Measurements from ENCODE around the gene CIT. TPM values are rescaled to one million over a fixed set of nuclear protein-coding genes. Genes with fewer than 3 reads are reported as not detected.

CIT gene
- total RNA-seq, 1 donor from 2014 or later: 6.8 TPM

- H3K9ac ChIP-seq (ENCODE audit: low read depth in 1 of 3, low read length in 3 of 3): no peak overlapping the region
- no peak overlapping the region for H3K27ac ChIP-seq (ENCODE audit: low read depth, low read length)
- no peaks in the 10 kb centered on the region for H3K36me3 ChIP-seq (ENCODE audit: control insufficient read depth in 3 of 3, insufficient read depth in 3 of 3, low read length in 3 of 3)
- no peaks in the 10 kb centered on the region for H3K9me3 ChIP-seq (ENCODE audit: control insufficient read depth in 3 of 3, low read length in 3 of 3)
- no peak overlapping the region for H3K4me3 ChIP-seq (ENCODE audit: low read length in 3 of 3)
- no peaks in the 10 kb centered on the region for H3K4me1 ChIP-seq (ENCODE audit: control insufficient read depth in 3 of 3, insufficient read depth in 3 of 3, low read length in 3 of 3)
- H3K27me3 ChIP-seq (ENCODE audit: control insufficient read depth in 3 of 3, insufficient read depth in 3 of 3, low read length in 3 of 3): no peaks in the 10 kb centered on the region
Measured at GRCh38 chr12:119758234-119758633, 118.9 kb downstream of the CIT start.

DNA sequence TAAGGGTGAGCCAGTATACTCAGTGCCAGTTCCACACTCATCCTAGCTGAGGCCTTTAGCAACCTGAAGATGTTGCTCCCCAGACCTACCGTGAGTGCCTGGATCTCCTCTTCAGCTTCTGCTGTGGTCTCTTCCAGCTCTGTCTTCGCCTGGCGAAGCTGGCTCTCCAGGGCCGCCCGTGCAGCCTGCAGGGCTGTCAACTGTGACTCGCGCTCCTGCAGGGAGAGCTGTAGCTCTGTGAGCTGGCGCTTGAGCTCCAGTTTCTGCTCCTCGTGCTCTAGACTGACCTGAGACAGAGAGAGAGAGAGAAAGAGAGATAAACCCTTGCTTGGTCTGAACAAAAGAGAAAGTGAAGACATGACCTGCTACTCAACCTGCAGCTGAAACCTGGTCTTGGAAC is 125.2 kb downstream of the CIT start:
- Histone ChIP-seq H3K4me3 (ENCODE audit: low read length in 3 of 3) (no peak overlapping the region), H3K9ac (ENCODE audit: low read depth in 1 of 3, low read length in 3 of 3) (no peak overlapping the region), H3K9me3 (ENCODE audit: control insufficient read depth in 3 of 3, low read length in 3 of 3) (no peaks in the 10 kb centered on the region), H3K4me1 (ENCODE audit: control insufficient read depth in 3 of 3, insufficient read depth in 3 of 3, low read length in 3 of 3) (no peaks in the 10 kb centered on the region), H3K27me3 (ENCODE audit: control insufficient read depth in 3 of 3, insufficient read depth in 3 of 3, low read length in 3 of 3) (no peaks in the 10 kb centered on the region), H3K36me3 (ENCODE audit: control insufficient read depth in 3 of 3, insufficient read depth in 3 of 3, low read length in 3 of 3) (no peaks in the 10 kb centered on the region), H3K27ac (ENCODE audit: low read depth, low read length) (no peak overlapping the region)

- Histone ChIP-seq H3K27ac (ENCODE audit: low read depth, low read length) (no peak overlapping the region), H3K4me3 (ENCODE audit: low read length in 3 of 3) (no peak overlapping the region), H3K27me3 (ENCODE audit: control insufficient read depth in 3 of 3, insufficient read depth in 3 of 3, low read length in 3 of 3) (no peaks in the 10 kb centered on the region), H3K36me3 (ENCODE audit: control insufficient read depth in 3 of 3, insufficient read depth in 3 of 3, low read length in 3 of 3) (no peaks in the 10 kb centered on the region), H3K4me1 (ENCODE audit: control insufficient read depth in 3 of 3, insufficient read depth in 3 of 3, low read length in 3 of 3) (no peaks in the 10 kb centered on the region), H3K9me3 (ENCODE audit: control insufficient read depth in 3 of 3, low read length in 3 of 3) (peaks cover 0 to 5% (median 0%) of the 10 kb centered on the region in 3 donors), H3K9ac (ENCODE audit: low read depth in 1 of 3, low read length in 3 of 3) (no peak overlapping the region)
Measured at GRCh38 chr12:119749666-119750065, 127.5 kb downstream of the CIT start.

DNA sequence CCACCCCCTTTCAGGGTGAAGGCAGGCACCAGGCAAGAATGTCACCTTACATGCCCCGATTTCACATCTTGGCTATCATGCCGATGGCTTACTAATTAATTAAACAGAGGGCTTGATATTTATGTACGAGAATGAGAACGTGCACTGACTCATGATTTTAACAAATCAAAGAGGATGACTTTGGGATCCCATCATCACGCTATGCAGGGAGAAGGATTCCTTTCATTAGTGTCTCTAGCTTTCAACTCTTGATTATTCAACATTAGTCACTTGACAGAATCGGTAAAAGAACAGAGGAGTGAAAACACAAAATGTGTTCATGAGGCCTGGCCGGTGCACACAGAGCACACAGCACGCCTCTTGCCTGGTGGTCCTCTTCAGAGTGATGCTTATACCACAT is 128.6 kb downstream of the CIT start:
- H3K27me3 ChIP-seq (ENCODE audit: control insufficient read depth in 3 of 3, insufficient read depth in 3 of 3, low read length in 3 of 3): no peaks in the 10 kb centered on the region
- no peaks in the 10 kb centered on the region for H3K4me1 ChIP-seq (ENCODE audit: control insufficient read depth in 3 of 3, insufficient read depth in 3 of 3, low read length in 3 of 3)
- no peak overlapping the region for H3K27ac ChIP-seq (ENCODE audit: low read depth, low read length)
- peaks cover 0 to 5% (median 0%) of the 10 kb centered on the region in 3 donors for H3K9me3 ChIP-seq (ENCODE audit: control insufficient read depth in 3 of 3, low read length in 3 of 3)
- no peak overlapping the region for H3K9ac ChIP-seq (ENCODE audit: low read depth in 1 of 3, low read length in 3 of 3)
- no peaks in the 10 kb centered on the region for H3K36me3 ChIP-seq (ENCODE audit: control insufficient read depth in 3 of 3, insufficient read depth in 3 of 3, low read length in 3 of 3)
- no peak overlapping the region for H3K4me3 ChIP-seq (ENCODE audit: low read length in 3 of 3)

- no peak overlapping the region for H3K9ac ChIP-seq (ENCODE audit: low read depth in 1 of 3, low read length in 3 of 3)
- no peaks in the 10 kb centered on the region for H3K4me1 ChIP-seq (ENCODE audit: control insufficient read depth in 3 of 3, insufficient read depth in 3 of 3, low read length in 3 of 3)
- no peak overlapping the region for H3K4me3 ChIP-seq (ENCODE audit: low read length in 3 of 3)
- no peaks in the 10 kb centered on the region for H3K27me3 ChIP-seq (ENCODE audit: control insufficient read depth in 3 of 3, insufficient read depth in 3 of 3, low read length in 3 of 3)
- H3K9me3 ChIP-seq (ENCODE audit: control insufficient read depth in 3 of 3, low read length in 3 of 3): peaks cover 0 to 5% (median 0%) of the 10 kb centered on the region in 3 donors
- H3K27ac ChIP-seq (ENCODE audit: low read depth, low read length): no peak overlapping the region
- H3K36me3 ChIP-seq (ENCODE audit: control insufficient read depth in 3 of 3, insufficient read depth in 3 of 3, low read length in 3 of 3): no peaks in the 10 kb centered on the region
Measured at GRCh38 chr12:119746169-119746568, 131.0 kb downstream of the CIT start.

- no peak overlapping the region for H3K4me3 ChIP-seq (ENCODE audit: low read length in 3 of 3)
- H3K9me3 ChIP-seq (ENCODE audit: control insufficient read depth in 3 of 3, low read length in 3 of 3): peaks cover 0 to 5% (median 0%) of the 10 kb centered on the region in 3 donors
- H3K27me3 ChIP-seq (ENCODE audit: control insufficient read depth in 3 of 3, insufficient read depth in 3 of 3, low read length in 3 of 3): no peaks in the 10 kb centered on the region
- no peaks in the 10 kb centered on the region for H3K4me1 ChIP-seq (ENCODE audit: control insufficient read depth in 3 of 3, insufficient read depth in 3 of 3, low read length in 3 of 3)
- no peaks in the 10 kb centered on the region for H3K36me3 ChIP-seq (ENCODE audit: control insufficient read depth in 3 of 3, insufficient read depth in 3 of 3, low read length in 3 of 3)
- H3K9ac ChIP-seq (ENCODE audit: low read depth in 1 of 3, low read length in 3 of 3): no peak overlapping the region
- H3K27ac ChIP-seq (ENCODE audit: low read depth, low read length): no peak overlapping the region
Measured at GRCh38 chr12:119744900-119745606, 132.1 kb downstream of the CIT start.

DNA sequence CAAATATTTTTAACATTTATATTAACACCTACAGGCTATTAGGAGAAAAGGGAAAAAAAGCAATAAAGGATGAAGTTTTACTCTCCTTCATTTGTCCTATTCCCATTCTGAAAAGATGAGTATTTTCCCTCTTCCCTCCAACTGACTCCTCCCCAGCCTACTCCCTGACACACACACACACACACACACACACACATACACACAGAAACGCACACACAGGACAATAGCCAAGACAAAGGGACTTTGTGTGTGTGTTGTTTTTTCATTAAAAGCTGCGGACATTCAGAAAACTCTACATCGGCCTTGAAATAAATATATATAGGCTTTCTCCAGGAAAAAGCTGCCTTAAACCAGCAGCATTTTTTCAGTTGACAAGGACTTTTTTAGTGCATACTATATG is 134.4 kb downstream of the CIT start:
- H3K4me1 ChIP-seq (ENCODE audit: control insufficient read depth in 3 of 3, insufficient read depth in 3 of 3, low read length in 3 of 3): no peaks in the 10 kb centered on the region
- no peaks in the 10 kb centered on the region for H3K27me3 ChIP-seq (ENCODE audit: control insufficient read depth in 3 of 3, insufficient read depth in 3 of 3, low read length in 3 of 3)
- peaks cover 0 to 5% (median 0%) of the 10 kb centered on the region in 3 donors for H3K9me3 ChIP-seq (ENCODE audit: control insufficient read depth in 3 of 3, low read length in 3 of 3)
- H3K4me3 ChIP-seq (ENCODE audit: low read length in 3 of 3): no peak overlapping the region
- no peak overlapping the region for H3K27ac ChIP-seq (ENCODE audit: low read depth, low read length)
- no peak overlapping the region for H3K9ac ChIP-seq (ENCODE audit: low read depth in 1 of 3, low read length in 3 of 3)
- H3K36me3 ChIP-seq (ENCODE audit: control insufficient read depth in 3 of 3, insufficient read depth in 3 of 3, low read length in 3 of 3): no peaks in the 10 kb centered on the region

DNA sequence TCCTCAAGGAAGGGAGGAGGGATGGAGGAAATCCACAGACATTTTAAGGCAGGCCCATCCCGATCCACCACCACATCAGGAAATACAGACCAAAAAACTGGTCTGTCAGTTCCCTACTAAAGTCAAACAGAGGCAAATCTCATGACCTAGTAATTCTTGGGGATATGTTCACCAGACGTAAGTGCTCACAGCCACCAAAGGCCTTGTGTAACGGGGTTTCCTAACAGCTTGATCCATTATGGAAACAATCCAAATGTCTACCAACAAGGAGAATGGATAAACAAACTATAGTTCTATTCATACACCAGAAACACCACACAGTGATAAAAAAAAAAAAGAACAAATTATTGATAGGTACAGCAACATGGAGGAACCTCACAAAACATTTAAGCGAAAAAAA is 136.3 kb downstream of the CIT start:
- Histone ChIP-seq H3K4me1 (ENCODE audit: control insufficient read depth in 3 of 3, insufficient read depth in 3 of 3, low read length in 3 of 3) (no peaks in the 10 kb centered on the region), H3K4me3 (ENCODE audit: low read length in 3 of 3) (no peak overlapping the region), H3K9ac (ENCODE audit: low read depth in 1 of 3, low read length in 3 of 3) (no peak overlapping the region), H3K27ac (ENCODE audit: low read depth, low read length) (no peak overlapping the region), H3K9me3 (ENCODE audit: control insufficient read depth in 3 of 3, low read length in 3 of 3) (peaks cover 0 to under 1% (median 0%) of the 10 kb centered on the region in 3 donors), H3K36me3 (ENCODE audit: control insufficient read depth in 3 of 3, insufficient read depth in 3 of 3, low read length in 3 of 3) (no peaks in the 10 kb centered on the region), H3K27me3 (ENCODE audit: control insufficient read depth in 3 of 3, insufficient read depth in 3 of 3, low read length in 3 of 3) (no peaks in the 10 kb centered on the region)

DNA sequence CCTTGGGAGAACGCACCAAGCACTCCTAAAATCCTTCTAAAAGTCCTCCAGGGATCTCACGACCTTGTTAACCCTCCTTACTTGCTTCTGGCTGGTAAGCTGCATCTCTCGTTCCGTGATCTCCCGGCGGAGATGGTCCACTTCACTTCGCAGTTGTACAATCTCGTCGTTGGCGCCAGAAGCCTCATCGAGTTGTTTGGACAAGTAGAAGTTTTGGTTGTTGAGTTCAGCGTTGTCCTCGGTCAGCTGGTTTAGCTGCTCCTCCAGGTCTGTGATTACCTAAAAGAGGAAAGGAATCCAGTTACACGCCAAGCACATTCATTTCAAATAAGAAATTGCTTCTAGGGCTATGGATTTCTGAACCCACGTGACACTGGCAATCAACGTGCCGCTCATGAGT is 142.0 kb downstream of the CIT start:
- Histone ChIP-seq H3K27me3 (ENCODE audit: control insufficient read depth in 3 of 3, insufficient read depth in 3 of 3, low read length in 3 of 3) (no peaks in the 10 kb centered on the region), H3K9ac (ENCODE audit: low read depth in 1 of 3, low read length in 3 of 3) (no peak overlapping the region), H3K27ac (ENCODE audit: low read depth, low read length) (no peak overlapping the region), H3K4me3 (ENCODE audit: low read length in 3 of 3) (no peak overlapping the region), H3K9me3 (ENCODE audit: control insufficient read depth in 3 of 3, low read length in 3 of 3) (no peaks in the 10 kb centered on the region), H3K36me3 (ENCODE audit: control insufficient read depth in 3 of 3, insufficient read depth in 3 of 3, low read length in 3 of 3) (no peaks in the 10 kb centered on the region), H3K4me1 (ENCODE audit: control insufficient read depth in 3 of 3, insufficient read depth in 3 of 3, low read length in 3 of 3) (no peaks in the 10 kb centered on the region)

- Histone ChIP-seq H3K27me3 (ENCODE audit: control insufficient read depth in 3 of 3, insufficient read depth in 3 of 3, low read length in 3 of 3) (no peaks in the 10 kb centered on the region), H3K36me3 (ENCODE audit: control insufficient read depth in 3 of 3, insufficient read depth in 3 of 3, low read length in 3 of 3) (no peaks in the 10 kb centered on the region), H3K4me1 (ENCODE audit: control insufficient read depth in 3 of 3, insufficient read depth in 3 of 3, low read length in 3 of 3) (peaks cover 0 to 6% (median 3%) of the 10 kb centered on the region in 3 donors), H3K9me3 (ENCODE audit: control insufficient read depth in 3 of 3, low read length in 3 of 3) (no peaks in the 10 kb centered on the region), H3K9ac (ENCODE audit: low read depth in 1 of 3, low read length in 3 of 3) (no peak overlapping the region), H3K27ac (ENCODE audit: low read depth, low read length) (no peak overlapping the region), H3K4me3 (ENCODE audit: low read length in 3 of 3) (no peak overlapping the region)
Measured at GRCh38 chr12:119730381-119730780, 146.7 kb downstream of the CIT start.
